GM18499 (cell line): ENCODE measurements around the gene OTOP2.

ENCODE experiments used
- ATAC-seq: cut with Tn5 transposase; IDR thresholded peaks from one replicate; pipeline ENCODE4 v1.9.1; 2021; ENCODE audit warnings: moderate number of reproducible peaks; ENCODE audit not compliant: insufficient read depth, unreplicated experiment

Gene OTOP2

GRCh38 chr17:74924250-74924948 lies at the start of gene OTOP2:
OTOP2 (plus strand) TSS chr17:74924273; CDS start chr17:74924633, 360 bp downstream.
- ATAC-seq = no peak

- no peak for ATAC-seq
These were observed 49.4 kb upstream of the OTOP2 start for GRCh38 chr17:74874615-74875037.

GRCh38 chr17:74875155-74875976 lies 48.7 kb upstream of the OTOP2 start:
- ATAC-seq = no peak

GRCh38 chr17:74875977-74876593 lies 48.0 kb upstream of the OTOP2 start:
- no peak for ATAC-seq

GRCh38 chr17:74877592-74878548 lies 46.2 kb upstream of the OTOP2 start:
- no peak for ATAC-seq

GRCh38 chr17:74878658-74879057 lies 45.4 kb upstream of the OTOP2 start:
- ATAC-seq = no peak

GRCh38 chr17:74879308-74879707 lies 44.8 kb upstream of the OTOP2 start:
- no peak for ATAC-seq

- ATAC-seq = no peak
These were observed 43.0 kb upstream of the OTOP2 start for GRCh38 chr17:74881073-74881472.

GRCh38 chr17:74882517-74883240 lies 41.4 kb upstream of the OTOP2 start:
- ATAC-seq = no peak

GRCh38 chr17:74883241-74883745 lies 40.8 kb upstream of the OTOP2 start:
- ATAC-seq = no peak

GRCh38 chr17:74888469-74888868 lies 35.6 kb upstream of the OTOP2 start:
- ATAC-seq = no peak

- no peak for ATAC-seq
These were observed 33.5 kb upstream of the OTOP2 start for GRCh38 chr17:74890554-74890953.

- no peak for ATAC-seq
These were observed 31.8 kb upstream of the OTOP2 start for GRCh38 chr17:74892013-74892841.

GRCh38 chr17:74892974-74893911 lies 30.8 kb upstream of the OTOP2 start, which contains the start of gene FADS6:
FADS6 (minus strand) TSS chr17:74893633; CDS start chr17:74893595, 38 bp downstream.
- no peak for ATAC-seq

- ATAC-seq = no peak
These were observed 30.0 kb upstream of the OTOP2 start for GRCh38 chr17:74893936-74894671.

GRCh38 chr17:74898376-74898946 lies 25.6 kb upstream of the OTOP2 start:
- no peak for ATAC-seq
